HCT116 (cell line): ENCODE data around the gene TACC2. TPM values are rescaled to one million over a fixed set of nuclear protein-coding genes. Genes with fewer than 3 reads are reported as not detected.

ENCODE experiments used
- ATAC-seq: fragments of 200-7000 bp; cut with Tn5 transposase; 2 replicates; pipeline ENCODE4 v1.9.1; 2020; ENCODE audit warnings: mild to moderate bottlenecking, moderate library complexity
- BruUV-seq: library from RNA; stranded (reverse); fragments of 400-500 nt; replicated peaks from 2 replicates; lab custom pipeline; 2021; lab: Mats Ljungman, UMichigan
- CTCF ChIA-PET: fragments of 300-600 bp; sonication (Branson Sonifier 250); formaldehyde crosslinking; loops from one replicate; lab custom pipeline; 2021; ENCODE audit warnings: antibody characterized with exemption; lab: Charles Lee
- POLR2A ChIA-PET: fragments of 300-600, 350-600 bp; sonication (Branson Sonifier 250); formaldehyde crosslinking; loops from one replicate; lab custom pipeline; 2021; ENCODE audit warnings: antibody characterized with exemption; lab: Charles Lee
- RAD21 ChIA-PET, 2 experiments: fragments of 300-600 bp; sonication (Branson Sonifier 250); formaldehyde crosslinking; loops; one replicate each; lab custom pipeline; 2023; ENCODE audit warnings: low total read pairs in 2 of 2; ENCODE audit not compliant: uncharacterized antibody in 2 of 2, unreplicated experiment in 2 of 2, low non-redundant PET in 1 of 2; lab: Charles Lee
- DNase-seq: peaks from one replicate; pipeline ENCODE4 v3.0.0-alpha.2; 2010; ENCODE audit warnings: low read depth, low spot score
- H2AFZ ChIP-seq: fragments of 200-600 bp; shearing (Covaris generic), sonication (generic); 2 replicates; pipeline ENCODE4 v1.6.1; 2017; ENCODE audit warnings: low read depth, mixed run types, mixed read lengths, antibody characterized with exemption, low read length; ENCODE audit not compliant: poor library complexity, severe bottlenecking
- H3K27ac ChIP-seq: 2 replicates; pipeline ENCODE4 v1.5.1; 2012; ENCODE audit warnings: low read depth, low read length
- H3K27me3 ChIP-seq: fragments of 200-600 bp; sonication (generic); 2 replicates; pipeline ENCODE4 v1.6.1; 2016; ENCODE audit warnings: mixed run types, low read length, mixed read lengths; ENCODE audit not compliant: insufficient read depth
- H3K36me3 ChIP-seq, 2 experiments: fragments of 200-500 bp in 1 of 2; fragments of 200-600 bp in 1 of 2; sonication (Bioruptor generic) in 1 of 2; sonication (generic) in 1 of 2; 2 replicates each; pipeline versions ENCODE4 v1.5.1 to v1.6.1; 2014 to 2016; ENCODE audit warnings: low read length in 2 of 2, inconsistent platforms in 1 of 2, mixed read lengths in 1 of 2, mixed run types in 1 of 2; ENCODE audit not compliant: insufficient read depth in 2 of 2, control insufficient read depth in 1 of 2
- H3K4me1 ChIP-seq, 2 experiments: fragments of 200-600 bp in 1 of 2; sonication (generic) in 1 of 2; 2 replicates each; pipeline versions ENCODE4 v1.5.1 to v1.6.1; 2012 to 2017; ENCODE audit warnings: low read length in 2 of 2, inconsistent platforms in 1 of 2, mild to moderate bottlenecking in 1 of 2, mixed read lengths in 1 of 2, mixed run types in 1 of 2, moderate library complexity in 1 of 2; ENCODE audit not compliant: insufficient read depth in 2 of 2, control insufficient read depth in 1 of 2
- H3K4me2 ChIP-seq: fragments of 200-600 bp; sonication (generic); 2 replicates; pipeline ENCODE4 v1.6.1; 2017; ENCODE audit warnings: mixed run types, low read length, mixed read lengths
- H3K4me3 ChIP-seq, 2 experiments: fragments of 200-600 bp in 1 of 2; sonication (generic) in 1 of 2; replicated peaks in 1 of 2; 2 replicates each; pipeline ENCODE4 v1.5.1; 2011 to 2016; ENCODE audit warnings: low read length in 2 of 2, control low read depth in 1 of 2, low read depth in 1 of 2, mild to moderate bottlenecking in 1 of 2, mixed read lengths in 1 of 2, mixed run types in 1 of 2
- H3K79me2 ChIP-seq: fragments of 200-600 bp; sonication (generic); 2 replicates; pipeline ENCODE4 v1.6.1; 2017; ENCODE audit warnings: mild to moderate bottlenecking, mixed run types, low read length, moderate library complexity, mixed read lengths; ENCODE audit not compliant: insufficient read depth
- H3K9ac ChIP-seq: fragments of 200-600 bp; sonication (generic); 2 replicates; pipeline ENCODE4 v1.6.1; 2016; ENCODE audit warnings: low read length, mixed read lengths
- H3K9me2 ChIP-seq: fragments of 200-600 bp; sonication (generic), shearing (Covaris generic); 2 replicates; pipeline ENCODE4 v1.6.1; 2017; ENCODE audit warnings: mixed run types, mild to moderate bottlenecking, moderate library complexity; ENCODE audit not compliant: insufficient read depth
- H3K9me3 ChIP-seq, 2 experiments: fragments of 200-500 bp in 1 of 2; fragments of 200-600 bp in 1 of 2; sonication (Bioruptor generic) in 1 of 2; sonication (generic) in 1 of 2; 2 replicates each; pipeline ENCODE4 v1.6.1; 2014 to 2017; ENCODE audit warnings: low read length in 2 of 2, mixed read lengths in 2 of 2, inconsistent platforms in 1 of 2, low read depth in 1 of 2, mild to moderate bottlenecking in 1 of 2, mixed run types in 1 of 2, moderate library complexity in 1 of 2; ENCODE audit not compliant: control insufficient read depth in 1 of 2, insufficient read depth in 1 of 2
- H4K20me1 ChIP-seq: fragments of 200-600 bp; sonication (generic), shearing (Covaris generic); 2 replicates; pipeline ENCODE4 v1.6.1; 2017; ENCODE audit warnings: mixed run types, mild to moderate bottlenecking, moderate library complexity; ENCODE audit not compliant: insufficient read depth
- CBX3 ChIP-seq: IDR thresholded peaks from 2 replicates; pipeline ENCODE4 v1.6.1; 2012; ENCODE audit warnings: low read depth
- CEBPB ChIP-seq: IDR thresholded peaks from 2 replicates; pipeline ENCODE4 v1.6.1; 2012; ENCODE audit warnings: low read depth
- EGR1 ChIP-seq: IDR thresholded peaks from 2 replicates; pipeline ENCODE4 v1.6.1; 2012; ENCODE audit warnings: low read depth
- ELF1 ChIP-seq: IDR thresholded peaks from 2 replicates; pipeline ENCODE4 v1.6.1; 2012; ENCODE audit warnings: low read depth, borderline replicate concordance
- EZH2 ChIP-seq: fragments of 200-600 bp; sonication (generic); IDR thresholded peaks from 2 replicates; pipeline ENCODE4 v1.6.1; 2017; ENCODE audit warnings: antibody characterized with exemption, mixed run types
- EZH2phosphoT487 ChIP-seq: fragments of 200-600 bp; IDR thresholded peaks from 2 replicates; pipeline ENCODE4 v1.6.1; 2018; ENCODE audit warnings: antibody characterized with exemption, borderline replicate concordance
- FOSL1 ChIP-seq: IDR thresholded peaks from 2 replicates; pipeline ENCODE4 v1.6.1; 2012; ENCODE audit warnings: low read depth
- JUND ChIP-seq: IDR thresholded peaks from 2 replicates; pipeline ENCODE4 v1.6.1; 2012
- MAX ChIP-seq: IDR thresholded peaks from 2 replicates; pipeline ENCODE4 v1.6.1; 2012
- POLR2A ChIP-seq: IDR thresholded peaks from 2 replicates; pipeline ENCODE4 v1.7.0; 2011; ENCODE audit warnings: borderline replicate concordance; ENCODE audit not compliant: insufficient read depth, insufficient read length; ENCODE audit errors: extremely low read depth
- POLR2AphosphoS5 ChIP-seq: IDR thresholded peaks from 2 replicates; pipeline ENCODE4 v1.6.1; 2011; ENCODE audit warnings: mild to moderate bottlenecking, low read depth, low read length, moderate library complexity
- RAD21 ChIP-seq: IDR thresholded peaks from 2 replicates; pipeline ENCODE4 v1.6.1; 2012; ENCODE audit warnings: low read depth, mild to moderate bottlenecking
- REST ChIP-seq: IDR thresholded peaks from 2 replicates; pipeline ENCODE4 v1.6.1; 2012; ENCODE audit warnings: low read depth
- SIN3A ChIP-seq: IDR thresholded peaks from 2 replicates; pipeline ENCODE4 v1.6.1; 2012; ENCODE audit warnings: low read depth
- SP1 ChIP-seq: IDR thresholded peaks from 2 replicates; pipeline ENCODE4 v1.6.1; 2012; ENCODE audit warnings: low read depth
- SRF ChIP-seq: IDR thresholded peaks from 2 replicates; pipeline ENCODE4 v1.6.1; 2012; ENCODE audit warnings: low read depth
- YY1 ChIP-seq: IDR thresholded peaks from 2 replicates; pipeline ENCODE4 v1.6.1; 2011; ENCODE audit warnings: low read length, low read depth, moderate library complexity, mild to moderate bottlenecking; ENCODE audit not compliant: insufficient replicate concordance; ENCODE audit errors: extremely low read depth
- ZFX ChIP-seq: fragments of 450-650 bp; IDR thresholded peaks from 2 replicates; pipeline ENCODE4 v1.6.1; 2017
- ZNF274 ChIP-seq: fragments of 200-500 bp; sonication (Bioruptor generic); IDR thresholded peaks from 2 replicates; pipeline ENCODE4 v1.6.1; 2014; ENCODE audit warnings: mild to moderate bottlenecking, low read depth, low read length, inconsistent platforms
- intact Hi-C: fragments of 100-400 bp; cut with micrococcal nuclease; formaldehyde crosslinking; loops from 2 replicates; pipeline ENCODE4 v1.10.0; 2022
- total RNA-seq: library from RNA; stranded (reverse); gene quantifications from one replicate; pipeline ENCODE4 v1.2.1, GENCODE V29; 2021; ENCODE audit not compliant: unreplicated experiment
- TF ChIP-seq, protein P1 (sequence below): IDR thresholded peaks from 2 replicates; pipeline ENCODE4 v1.6.1; 2012
- TF ChIP-seq, protein P2 (sequence below), 3 experiments: fragments of 200-600 bp in 1 of 3; sonication (generic) in 1 of 3; IDR thresholded peaks in 2 of 3; conservative IDR thresholded peaks in 1 of 3; 2 replicates each; pipeline ENCODE4 v1.5.1; 2012 to 2017; ENCODE audit warnings: low read depth in 2 of 3, low read length in 2 of 3, antibody characterized with exemption in 1 of 3, borderline replicate concordance in 1 of 3, control low read depth in 1 of 3, mild to moderate bottlenecking in 1 of 3, mixed read lengths in 1 of 3, mixed run types in 1 of 3, moderate library complexity in 1 of 3; ENCODE audit not compliant: insufficient read depth in 1 of 3

TACC2 gene
- total RNA-seq, 1 experiment from 2014 or later: 38.6 TPM

DNA sequence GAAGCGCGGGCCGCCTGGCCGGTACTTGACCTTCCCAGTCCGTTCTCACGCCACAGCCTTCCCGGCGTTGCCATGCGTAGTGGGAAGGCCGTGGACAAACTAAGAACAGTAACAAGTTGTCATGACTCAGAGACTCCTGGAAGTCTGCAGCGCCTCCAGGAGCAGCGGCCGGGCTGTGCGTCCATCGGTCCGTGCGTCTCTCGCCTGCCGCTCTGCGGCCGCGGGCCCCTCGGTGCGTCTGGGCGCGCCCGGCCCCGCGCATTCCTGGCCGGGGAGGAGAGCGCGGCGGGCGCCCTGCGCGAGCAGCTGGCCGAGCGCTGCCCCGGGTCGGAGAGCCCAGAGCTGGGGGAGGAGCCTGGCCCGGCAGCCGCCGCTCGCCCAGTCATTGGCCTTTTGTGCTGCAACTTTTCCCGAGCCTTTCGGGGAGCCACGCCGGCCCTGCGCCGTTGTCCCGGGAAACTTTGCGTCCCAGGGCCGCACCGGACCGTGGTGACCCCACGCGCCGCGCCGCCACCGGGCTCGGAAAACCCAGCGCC lies 123.7 kb downstream of the TACC2 start:
- no peaks in the 10 kb centered on the region for H4K20me1 ChIP-seq
- ATAC-seq: peak; percentile 88
- TF ChIP-seq ZFX: peak; percentile 86
- TF ChIP-seq, protein P1, sequence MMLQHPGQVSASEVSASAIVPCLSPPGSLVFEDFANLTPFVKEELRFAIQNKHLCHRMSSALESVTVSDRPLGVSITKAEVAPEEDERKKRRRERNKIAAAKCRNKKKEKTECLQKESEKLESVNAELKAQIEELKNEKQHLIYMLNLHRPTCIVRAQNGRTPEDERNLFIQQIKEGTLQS: no peak
- TF ChIP-seq, protein P2, sequence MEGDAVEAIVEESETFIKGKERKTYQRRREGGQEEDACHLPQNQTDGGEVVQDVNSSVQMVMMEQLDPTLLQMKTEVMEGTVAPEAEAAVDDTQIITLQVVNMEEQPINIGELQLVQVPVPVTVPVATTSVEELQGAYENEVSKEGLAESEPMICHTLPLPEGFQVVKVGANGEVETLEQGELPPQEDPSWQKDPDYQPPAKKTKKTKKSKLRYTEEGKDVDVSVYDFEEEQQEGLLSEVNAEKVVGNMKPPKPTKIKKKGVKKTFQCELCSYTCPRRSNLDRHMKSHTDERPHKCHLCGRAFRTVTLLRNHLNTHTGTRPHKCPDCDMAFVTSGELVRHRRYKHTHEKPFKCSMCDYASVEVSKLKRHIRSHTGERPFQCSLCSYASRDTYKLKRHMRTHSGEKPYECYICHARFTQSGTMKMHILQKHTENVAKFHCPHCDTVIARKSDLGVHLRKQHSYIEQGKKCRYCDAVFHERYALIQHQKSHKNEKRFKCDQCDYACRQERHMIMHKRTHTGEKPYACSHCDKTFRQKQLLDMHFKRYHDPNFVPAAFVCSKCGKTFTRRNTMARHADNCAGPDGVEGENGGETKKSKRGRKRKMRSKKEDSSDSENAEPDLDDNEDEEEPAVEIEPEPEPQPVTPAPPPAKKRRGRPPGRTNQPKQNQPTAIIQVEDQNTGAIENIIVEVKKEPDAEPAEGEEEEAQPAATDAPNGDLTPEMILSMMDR (IDR thresholded peaks at IDR 0.05 in 2 of 3, conservative IDR thresholded peaks at IDR 0.05 in 1 of 3; ENCODE audit: borderline replicate concordance in 1 of 3, insufficient read depth in 1 of 3, low read depth in 2 of 3, low read length in 2 of 3): peak; percentile 41 to 93 (median 46); a peak in 4 of 6 replicates
- peak; percentile 85 for TF ChIP-seq RAD21
- TF ChIP-seq EZH2: no peak
- TF ChIP-seq CEBPB: no peak; the same call in 1 of the 2 replicates
- TF ChIP-seq JUND: peak; percentile 42; the same call in 1 of the 2 replicates
- no peak for TF ChIP-seq SRF
- peak; percentile 47; the same call in 1 of the 2 replicates for TF ChIP-seq MAX
- no peak for TF ChIP-seq ZNF274
- peak; percentile 90 for TF ChIP-seq POLR2AphosphoS5
- peak; percentile 75 for TF ChIP-seq YY1
- TF ChIP-seq POLR2A: peak; percentile 56
- TF ChIP-seq EGR1: no peak
- no peak for TF ChIP-seq REST
- no peak for TF ChIP-seq SP1
- TF ChIP-seq CBX3: peak; percentile 88
- TF ChIP-seq ELF1: no peak
- peak; percentile 34; the same call in 1 of the 2 replicates for TF ChIP-seq FOSL1
- TF ChIP-seq EZH2phosphoT487: no peak
- peak; percentile 47; the same call in 1 of the 2 replicates for TF ChIP-seq SIN3A

More for the DNA sequence above, 123.7 kb downstream of the TACC2 start:
- CTCF ChIA-PET: interaction anchor here (0.9 to 1.8 kb wide), 10 partner anchors 10 to 212 kb away, joined by 3 to 11 read pairs (median 5); partner anchors contain the start of gene ATE1
- DNase-seq: peak; percentile 72
- Histone ChIP-seq H3K27me3 (no peaks in the 10 kb centered on the region), H3K79me2 (peaks cover 27% of the 10 kb centered on the region), H3K4me1 (peaks cover 13 to 30% of the 10 kb centered on the region in 2 experiments), H3K9me3 (no peaks in the 10 kb centered on the region), H3K36me3 (no peaks in the 10 kb centered on the region), H3K9ac (peak overlapping the region; percentile 88), H3K4me3 (peak overlapping the region; percentile 74 to 85), H3K4me2 (peak overlapping the region; percentile 74), H2AFZ (peak overlapping the region; percentile 93), H3K9me2 (no peaks in the 10 kb centered on the region), H3K27ac (peak overlapping the region; percentile 86)
- POLR2A ChIA-PET: interaction anchor here (0.6 to 1.8 kb wide), 9 partner anchors 10 to 185 kb away, joined by 3 to 7 read pairs (median 4); partner anchors contain the start of gene ATE1
- RAD21 ChIA-PET: interaction anchor here (1.2 to 1.5 kb wide), 2 partner anchors 28 to 61 kb away, joined by 3 read pairs; no protein-coding TSS in a partner anchor
- intact Hi-C loops: loop anchor here (1.0 to 5.0 kb wide), 4 partner anchors 50 to 184 kb away; partner anchors contain the start of genes ATE1 and TACC2
- BruUV-seq: no TSS peak
